ENCODE measurements around the gene OR9G1.
"Not testable (repeated sequence)": the region's sequence is repeated elsewhere in the genome, so short reads cannot be mapped to it uniquely, and the experiment has no call there.

Gene OR9G1, protein sequence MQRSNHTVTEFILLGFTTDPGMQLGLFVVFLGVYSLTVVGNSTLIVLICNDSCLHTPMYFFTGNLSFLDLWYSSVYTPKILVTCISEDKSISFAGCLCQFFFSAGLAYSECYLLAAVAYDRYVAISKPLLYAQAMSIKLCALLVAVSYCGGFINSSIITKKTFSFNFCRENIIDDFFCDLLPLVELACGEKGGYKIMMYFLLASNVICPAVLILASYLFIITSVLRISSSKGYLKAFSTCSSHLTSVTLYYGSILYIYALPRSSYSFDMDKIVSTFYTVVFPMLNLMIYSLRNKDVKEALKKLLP

DNA sequence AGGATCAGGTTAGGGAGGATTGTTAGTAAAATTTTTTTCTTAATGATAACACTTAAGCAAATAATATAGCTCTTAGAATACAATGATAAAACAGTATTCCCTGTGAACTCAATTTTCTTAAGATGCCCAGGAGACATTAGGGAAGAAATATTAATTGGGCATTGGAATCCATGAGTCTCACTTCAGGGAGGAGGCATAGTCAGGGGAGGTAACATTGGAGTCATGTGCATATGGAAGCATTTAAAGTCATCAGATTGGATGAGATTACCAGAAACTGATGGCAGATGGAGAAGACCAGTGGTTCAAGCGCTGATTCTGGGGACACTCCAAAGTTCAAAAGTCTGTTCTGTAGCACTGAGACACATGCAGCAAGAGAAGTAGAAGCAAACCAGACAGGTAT lies at the start of gene OR9G1:
Gene OR9G1, plus strand, starts transcription at position 301 of the 400 bp plus-strand sequence. CDS start 1,293 bp downstream, outside the sequence.
- no peak for DNase-seq (ENCODE audit: low read depth in 3 of 3)

DNA sequence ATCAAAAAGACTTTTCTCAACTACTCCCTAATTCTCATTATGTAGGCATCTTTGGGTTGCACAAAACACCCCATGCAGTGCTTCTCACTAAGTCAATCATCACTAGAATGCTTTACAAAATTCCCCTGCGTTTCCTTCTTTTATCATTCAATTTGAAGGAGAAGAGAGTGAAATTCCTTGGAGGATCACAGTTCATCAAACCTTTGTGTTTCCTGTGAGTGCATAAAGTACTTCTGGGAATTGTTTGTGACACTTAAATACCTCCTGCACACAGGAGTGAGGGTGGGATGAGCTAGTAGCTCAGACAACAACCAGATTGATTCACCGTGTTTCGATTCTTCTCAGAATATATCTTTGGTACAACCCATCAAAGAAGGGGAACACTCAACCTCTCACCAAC lies 39.1 kb upstream of the OR9G1 start:
- DNase-seq (ENCODE audit: low read depth in 3 of 3), result no peak

DNA sequence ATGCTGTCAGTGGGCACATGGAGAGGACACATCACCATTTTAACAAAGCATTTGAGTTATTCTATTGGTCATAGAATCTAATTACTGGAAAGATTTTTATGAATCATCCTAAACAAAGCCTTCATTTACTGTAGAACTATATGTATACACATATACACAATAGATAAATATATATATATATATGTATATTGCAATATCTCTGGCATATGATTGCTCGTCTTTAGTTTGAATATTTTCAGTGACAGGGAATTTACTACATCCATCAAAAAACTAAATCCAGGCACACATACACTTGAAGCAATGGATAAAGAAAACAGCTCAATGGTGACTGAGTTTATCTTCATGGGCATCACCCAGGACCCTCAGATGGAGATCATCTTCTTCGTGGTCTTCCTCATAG lies 35.5 kb upstream of the OR9G1 start, which contains the start of gene OR5AR1:
Gene OR5AR1, plus strand, starts transcription at position 301 of the 400 bp plus-strand sequence. Its CDS starts 0 bp downstream, at position 301.
- no peak for DNase-seq (ENCODE audit: low read depth in 3 of 3)

DNA sequence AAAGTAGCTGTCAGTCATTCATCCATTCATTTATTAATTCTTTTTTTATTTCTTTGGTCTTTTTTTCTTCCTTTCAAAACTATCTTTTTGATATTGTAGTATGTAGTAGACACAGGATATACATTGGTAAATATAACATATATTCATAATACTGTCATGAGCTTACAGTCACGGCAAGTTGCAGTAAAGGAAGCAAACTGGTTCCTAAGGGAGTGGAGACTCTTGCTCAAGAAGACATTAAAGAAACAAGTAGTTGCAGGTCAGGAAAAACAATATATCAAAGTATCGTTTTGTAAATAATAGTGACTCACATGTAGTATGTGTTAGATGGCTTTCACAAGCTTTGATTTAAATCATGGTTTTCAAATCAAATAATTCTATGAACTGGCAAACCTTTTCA lies 27.9 kb upstream of the OR9G1 start:
- no peak for DNase-seq (ENCODE audit: low read depth in 3 of 3)

DNA sequence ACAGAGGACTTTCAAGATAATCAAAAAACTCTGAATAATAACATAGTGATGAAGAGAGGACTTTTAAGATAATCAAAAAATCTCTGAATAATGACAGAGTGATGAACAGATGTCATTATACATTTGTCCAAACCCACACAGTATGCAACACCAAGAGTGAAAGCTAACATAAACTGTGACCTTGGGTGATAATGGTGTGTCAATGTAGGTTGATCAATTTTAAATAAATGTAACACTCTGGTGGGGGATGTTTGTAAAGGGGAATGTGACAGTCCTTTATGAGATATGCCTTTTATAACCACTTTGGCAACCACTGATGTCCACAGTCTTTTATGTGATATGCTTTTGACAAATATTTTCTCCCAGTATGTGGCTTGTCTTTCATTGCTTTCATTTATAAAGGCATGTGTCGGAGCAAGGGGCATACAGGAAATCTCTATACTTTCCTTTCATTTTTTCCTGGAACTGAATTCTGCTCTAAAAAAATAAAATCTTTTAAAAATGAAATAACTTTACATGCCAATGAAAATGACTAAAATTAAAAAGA lies 10.3 kb upstream of the OR9G1 start:
- no peak for DNase-seq (ENCODE audit: low read depth in 3 of 3)

DNA sequence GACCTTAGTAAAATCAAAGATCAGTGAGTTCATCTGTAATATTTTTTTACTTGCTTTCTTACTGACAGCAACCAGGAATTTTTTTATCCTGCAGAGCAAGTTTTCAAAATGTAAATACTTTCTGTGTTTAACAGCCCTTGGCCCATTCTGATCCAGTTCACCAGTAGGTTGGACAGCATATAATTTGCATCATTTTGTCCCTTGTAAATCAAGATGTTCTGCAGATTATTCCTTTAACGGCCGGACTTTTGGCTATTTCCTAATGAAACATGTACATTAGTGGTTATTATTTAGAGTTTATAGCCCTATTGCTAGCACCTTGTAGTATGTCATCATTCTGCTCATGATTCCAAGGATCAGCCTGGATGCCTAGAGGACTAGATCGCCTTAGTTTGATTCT lies 7.7 kb upstream of the OR9G1 start:
- DNase-seq (ENCODE audit: low read depth in 3 of 3), result not testable (repeated sequence)

DNA sequence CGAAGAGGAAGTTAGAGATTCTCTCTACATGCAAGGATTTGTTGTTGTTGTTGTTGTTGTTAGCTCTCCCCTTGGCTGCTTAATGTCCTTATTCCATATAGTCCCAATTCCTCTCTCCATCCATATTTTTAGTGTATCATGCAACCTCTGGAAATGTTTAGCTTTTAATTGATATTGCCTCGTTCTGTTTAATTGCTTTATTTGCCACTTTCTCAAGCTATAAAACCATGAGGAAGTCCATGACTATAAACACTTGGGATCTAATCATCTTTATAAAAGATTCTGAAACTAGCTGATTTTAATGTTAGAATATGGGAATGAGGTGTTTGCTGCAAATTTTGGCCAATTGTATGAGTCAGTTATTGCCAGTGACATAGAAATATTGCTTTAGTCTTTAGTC lies 5.5 kb upstream of the OR9G1 start:
- no peak for DNase-seq (ENCODE audit: low read depth in 3 of 3)

DNA sequence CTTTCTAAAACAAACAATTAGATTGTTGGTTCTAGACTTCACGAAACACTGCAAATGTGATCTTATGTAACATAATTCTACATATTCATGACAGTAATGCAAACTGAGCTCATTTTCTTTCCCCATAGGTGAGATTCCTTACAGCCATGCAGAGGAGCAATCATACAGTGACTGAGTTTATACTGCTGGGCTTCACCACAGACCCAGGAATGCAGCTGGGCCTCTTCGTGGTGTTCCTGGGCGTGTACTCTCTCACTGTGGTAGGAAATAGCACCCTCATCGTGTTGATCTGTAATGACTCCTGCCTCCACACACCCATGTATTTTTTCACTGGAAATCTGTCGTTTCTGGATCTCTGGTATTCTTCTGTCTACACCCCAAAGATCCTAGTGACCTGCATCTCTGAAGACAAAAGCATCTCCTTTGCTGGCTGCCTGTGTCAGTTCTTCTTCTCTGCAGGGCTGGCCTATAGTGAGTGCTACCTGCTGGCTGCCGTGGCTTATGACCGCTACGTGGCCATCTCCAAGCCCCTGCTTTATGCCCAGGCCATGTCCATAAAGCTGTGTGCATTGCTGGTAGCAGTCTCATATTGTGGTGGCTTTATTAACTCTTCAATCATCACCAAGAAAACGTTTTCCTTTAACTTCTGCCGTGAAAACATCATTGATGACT lies 1.5 kb downstream of the OR9G1 start:
- DNase-seq (ENCODE audit: low read depth in 3 of 3), result no peak

DNA sequence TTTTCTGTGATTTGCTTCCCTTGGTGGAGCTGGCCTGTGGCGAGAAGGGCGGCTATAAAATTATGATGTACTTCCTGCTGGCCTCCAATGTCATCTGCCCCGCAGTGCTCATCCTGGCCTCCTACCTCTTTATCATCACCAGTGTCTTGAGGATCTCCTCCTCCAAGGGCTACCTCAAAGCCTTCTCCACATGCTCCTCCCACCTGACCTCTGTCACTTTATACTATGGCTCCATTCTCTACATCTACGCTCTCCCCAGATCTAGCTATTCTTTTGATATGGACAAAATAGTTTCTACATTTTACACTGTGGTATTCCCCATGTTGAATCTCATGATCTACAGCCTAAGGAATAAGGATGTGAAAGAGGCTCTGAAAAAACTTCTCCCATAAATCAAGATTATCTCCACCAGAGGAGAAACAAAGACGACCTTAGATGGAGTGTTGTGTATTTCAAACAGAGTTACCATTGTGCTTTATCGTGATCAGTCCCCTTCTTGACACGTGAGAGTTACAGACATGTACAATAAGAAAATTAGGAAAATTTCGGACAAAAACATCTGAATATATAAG lies 2.1 kb downstream of the OR9G1 start:
- no peak for DNase-seq (ENCODE audit: low read depth in 3 of 3)

DNA sequence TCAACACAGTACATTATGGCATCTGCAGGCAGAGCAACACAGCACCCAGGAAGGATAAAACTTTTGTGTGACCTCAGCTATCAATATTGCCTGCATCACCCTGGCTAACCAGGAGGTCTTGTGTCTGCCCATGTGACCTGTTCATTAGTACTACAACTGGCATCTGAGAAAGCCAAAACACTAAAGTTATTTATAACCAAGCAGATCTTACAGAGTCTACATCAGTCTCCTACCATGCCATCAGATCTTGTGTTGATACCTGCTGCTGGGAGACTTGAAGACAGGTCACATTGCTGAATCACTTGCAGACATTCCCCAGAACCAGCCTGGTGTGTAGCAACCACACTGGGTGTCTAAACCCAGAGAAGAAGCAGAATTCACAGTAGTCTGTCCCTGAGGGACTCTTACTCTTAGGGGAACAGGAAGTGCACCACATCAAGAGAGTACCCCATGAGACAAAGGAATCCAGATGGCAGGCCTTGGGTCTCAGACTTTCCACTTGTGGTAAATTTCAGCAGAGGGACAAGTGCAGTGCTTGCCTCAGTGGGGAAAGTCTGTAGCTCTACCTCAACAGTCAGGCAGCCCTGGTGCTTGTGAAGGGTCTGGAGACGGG lies 7.0 kb downstream of the OR9G1 start:
- no peak for DNase-seq (ENCODE audit: low read depth in 3 of 3)

DNA sequence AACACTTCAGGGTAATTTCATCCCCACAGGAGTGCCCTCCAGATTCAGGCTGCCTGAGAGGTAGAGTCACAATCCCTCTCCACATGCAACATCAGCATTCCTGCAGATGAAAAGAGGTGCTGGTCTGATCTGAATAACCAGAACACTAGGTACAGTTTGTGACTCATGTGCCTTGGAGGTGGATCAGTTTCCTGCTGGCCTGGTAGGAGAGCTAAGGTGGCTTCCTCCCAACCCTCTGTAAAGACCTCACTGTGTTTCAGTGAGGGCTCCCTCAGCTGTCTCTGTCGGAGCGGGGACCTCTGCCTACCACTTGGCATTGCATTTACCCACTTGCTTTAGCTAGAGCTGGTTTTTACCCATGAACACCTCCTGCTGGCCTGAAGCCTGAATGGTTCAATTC lies 7.6 kb downstream of the OR9G1 start:
- no peak for DNase-seq (ENCODE audit: low read depth in 3 of 3)

DNA sequence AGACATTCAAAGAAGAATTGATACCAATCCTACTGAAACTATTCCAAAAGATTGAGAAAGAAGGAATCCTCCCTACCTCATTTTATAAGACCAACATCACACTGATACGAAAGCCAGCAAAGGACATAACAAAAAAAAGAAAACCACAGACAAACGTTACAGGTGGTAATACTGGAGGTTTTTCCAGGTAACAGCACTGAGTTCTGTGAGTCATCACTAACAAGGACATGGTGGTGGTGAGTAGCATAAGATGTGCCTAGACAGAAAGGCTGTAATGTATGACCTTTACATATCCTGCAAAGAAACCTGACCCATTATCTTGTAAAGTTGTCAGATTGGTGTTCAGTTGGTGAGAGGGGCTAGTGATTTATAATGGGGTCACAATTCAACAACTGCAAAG lies 15.3 kb downstream of the OR9G1 start:
- no peak for DNase-seq (ENCODE audit: low read depth in 3 of 3)

DNA sequence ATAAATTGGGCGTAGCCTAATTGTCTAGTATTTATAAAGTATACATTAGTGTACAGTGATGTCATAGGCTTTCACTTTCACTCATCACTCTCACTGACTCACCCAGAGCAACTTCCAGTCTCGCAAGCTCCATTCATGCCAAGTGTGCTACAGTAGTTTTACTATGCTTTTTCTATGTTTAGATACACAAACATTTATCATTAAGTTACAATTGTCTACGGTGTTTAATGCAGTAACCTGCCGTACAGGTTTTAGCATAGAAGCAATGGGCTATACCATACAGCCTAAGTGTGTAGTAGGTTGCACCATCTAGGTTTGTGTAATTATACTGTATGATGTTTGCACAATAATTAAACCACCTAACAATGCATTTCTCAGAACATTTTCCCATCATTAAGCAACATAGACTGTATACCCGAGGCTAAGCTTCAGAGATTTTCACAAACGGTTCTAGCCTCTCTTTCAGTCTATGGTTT lies 17.5 kb downstream of the OR9G1 start:
- no peak for DNase-seq (ENCODE audit: low read depth in 3 of 3)

DNA sequence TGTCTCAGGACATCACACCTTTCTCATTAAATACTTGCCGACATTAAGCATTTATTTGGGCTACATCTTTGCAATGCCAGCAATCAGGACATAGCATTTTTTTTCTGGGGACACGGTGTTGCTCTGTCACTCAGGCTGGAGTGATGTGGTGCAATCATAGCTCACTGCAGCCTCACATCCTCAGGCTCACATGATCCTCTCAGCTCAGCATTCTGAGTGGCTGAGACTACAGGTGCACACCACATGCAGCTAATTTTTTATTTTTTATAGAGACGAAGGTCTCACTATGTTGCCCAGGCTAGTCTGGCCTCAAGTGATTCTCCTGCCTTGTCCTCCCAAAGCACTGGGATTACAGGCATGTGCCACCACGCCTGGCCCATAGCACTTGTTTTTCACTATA lies 21.6 kb downstream of the OR9G1 start:
- DNase-seq (ENCODE audit: low read depth in 3 of 3), result no peak

DNA sequence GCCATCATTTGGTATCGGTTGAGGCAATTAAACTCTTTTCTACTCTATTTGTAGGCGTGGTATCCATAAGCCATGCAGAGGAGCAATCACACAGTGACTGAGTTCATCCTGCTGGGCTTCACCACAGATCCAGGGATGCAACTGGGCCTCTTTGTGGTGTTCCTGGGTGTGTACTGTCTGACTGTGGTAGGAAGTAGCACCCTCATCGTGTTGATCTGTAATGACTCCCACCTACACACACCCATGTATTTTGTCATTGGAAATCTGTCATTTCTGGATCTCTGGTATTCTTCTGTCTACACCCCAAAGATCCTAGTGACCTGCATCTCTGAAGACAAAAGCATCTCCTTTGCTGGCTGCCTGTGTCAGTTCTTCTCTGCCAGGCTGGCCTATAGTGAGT lies 41.2 kb downstream of the OR9G1 start:
- no peak for DNase-seq (ENCODE audit: low read depth in 3 of 3)

DNA sequence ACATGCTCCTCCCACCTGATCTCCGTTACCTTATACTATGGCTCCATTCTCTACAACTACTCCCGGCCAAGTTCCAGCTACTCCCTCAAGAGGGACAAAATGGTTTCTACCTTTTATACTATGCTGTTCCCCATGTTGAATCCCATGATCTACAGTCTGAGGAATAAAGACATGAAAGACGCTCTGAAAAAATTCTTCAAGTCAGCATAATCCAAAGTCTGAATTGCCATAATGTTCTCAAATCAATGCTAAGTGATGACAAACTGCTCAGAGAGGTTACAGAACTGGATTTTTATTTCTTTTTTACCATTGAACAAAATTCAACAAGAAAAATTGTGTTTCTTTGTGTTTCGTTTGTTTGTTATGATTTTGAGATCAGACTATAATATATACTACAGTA lies 42.0 kb downstream of the OR9G1 start:
- no peak for DNase-seq (ENCODE audit: low read depth in 3 of 3)

DNA sequence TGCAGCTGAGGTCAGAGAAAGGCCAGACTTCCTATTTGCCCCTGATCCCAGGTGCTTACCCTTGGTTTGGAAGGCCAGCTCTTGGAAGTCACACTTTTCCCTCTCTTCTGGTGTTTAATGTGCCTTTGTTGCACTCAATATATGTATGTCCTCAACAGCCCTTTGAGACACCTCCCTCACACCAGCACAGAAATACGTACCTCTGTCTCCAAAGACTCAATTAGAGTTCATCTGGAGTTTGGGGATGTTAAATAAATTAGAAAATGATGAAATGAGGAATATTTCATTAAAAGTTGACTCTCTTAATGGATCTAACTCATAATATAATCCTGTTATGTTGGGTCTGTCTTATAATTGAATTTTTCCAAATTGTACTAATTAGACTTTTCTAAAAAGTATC lies 49.7 kb downstream of the OR9G1 start, which contains the start of gene OR9G4:
Gene OR9G4, minus strand, starts transcription at position 101 of the 400 bp plus-strand sequence. CDS start 4,931 bp downstream, outside the sequence.
- no peak for DNase-seq (ENCODE audit: low read depth in 3 of 3)

DNA sequence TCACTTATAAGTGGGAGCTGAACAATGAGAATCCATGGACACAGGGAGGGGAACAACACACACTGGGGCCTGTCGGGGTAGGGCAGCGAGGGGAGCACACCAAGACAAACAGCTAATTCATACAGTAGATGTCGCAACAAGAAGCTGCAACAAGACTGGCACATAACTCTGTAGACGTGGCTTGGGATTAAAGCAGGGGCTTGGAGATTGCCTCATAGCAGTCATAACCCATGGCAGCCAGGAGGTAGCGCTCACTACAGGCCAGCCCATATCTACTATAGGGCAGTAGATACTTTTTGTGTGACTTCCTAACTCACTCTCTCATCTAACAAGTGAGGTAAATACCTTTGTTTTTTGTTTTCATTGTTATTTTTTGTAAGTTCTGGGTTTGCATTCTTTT lies 51.3 kb downstream of the OR9G1 start:
- no peak for DNase-seq (ENCODE audit: low read depth in 3 of 3)

DNA sequence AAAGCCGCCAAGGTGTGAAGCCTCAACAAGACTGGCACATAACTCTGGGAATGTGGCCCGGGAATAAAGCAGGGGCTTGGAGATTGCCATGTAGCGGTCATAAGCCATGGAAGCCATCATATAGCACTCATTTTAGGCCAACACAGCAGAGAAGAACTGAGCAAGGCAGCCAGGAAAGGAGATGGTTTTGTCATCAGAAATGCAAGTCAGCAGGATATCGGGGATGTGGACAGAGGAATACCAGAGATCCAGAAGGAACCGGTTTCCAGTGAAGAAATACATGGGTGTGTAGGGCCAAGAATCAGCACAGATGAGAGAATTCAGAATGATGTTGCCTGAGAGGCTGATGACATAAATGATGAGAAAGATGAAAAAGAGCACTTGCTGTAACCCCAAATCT lies 52.6 kb downstream of the OR9G1 start:
- DNase-seq (ENCODE audit: low read depth in 3 of 3), result no peak

Measured in stimulated activated CD4-positive, alpha-beta T cell treated with anti-CD3 and anti-CD28 coated beads, TNF-alpha, amount 100 ng/mL, for 48 hours (primary cell).